OCI-LY3 (cell line): ENCODE measurements around the gene RAPGEF5.

Experiments
- H2AFZ ChIP-seq: fragments of 200-600, 300-600 bp; shearing (Covaris generic); 2 replicates; pipeline ENCODE4 v1.6.0; 2014; ENCODE audit warnings: antibody characterized with exemption, low read depth, low read length
- H3K27ac ChIP-seq: fragments of 200-600, 300-600 bp; sonication (generic); 2 replicates; pipeline ENCODE4 v1.5.1; 2014; ENCODE audit warnings: mild to moderate bottlenecking, low read length, moderate library complexity, mixed read lengths
- H3K27me3 ChIP-seq: fragments of 200-600, 300-600 bp; sonication (generic); 2 replicates; pipeline ENCODE4 v1.6.1; 2014; ENCODE audit warnings: low read depth, low read length, mixed read lengths
- H3K36me3 ChIP-seq: fragments of 200-600, 300-600 bp; sonication (generic); replicated peaks from 2 replicates; pipeline ENCODE3; 2014; ENCODE audit warnings: low read depth, low read length, mixed read lengths
- H3K4me1 ChIP-seq: fragments of 300-600, 200-600 bp; sonication (generic); 2 replicates; pipeline ENCODE4 v1.6.1; 2014; ENCODE audit warnings: low read length, mixed read lengths
- H3K4me2 ChIP-seq: fragments of 200-600, 300-600 bp; sonication (generic); 2 replicates; pipeline ENCODE4 v1.6.1; 2014; ENCODE audit warnings: low read length, mixed read lengths
- H3K4me3 ChIP-seq: fragments of 300-600, 200-600 bp; sonication (generic); 2 replicates; pipeline ENCODE4 v1.5.1; 2014; ENCODE audit warnings: antibody characterized with exemption, mild to moderate bottlenecking, low read length, moderate library complexity
- H3K79me2 ChIP-seq: fragments of 300-600, 200-600 bp; shearing (Covaris generic); 2 replicates; pipeline ENCODE4 v1.6.1; 2014; ENCODE audit warnings: mild to moderate bottlenecking, low read length, mixed read lengths
- H3K9ac ChIP-seq: fragments of 300-600, 200-600 bp; shearing (Covaris generic); 2 replicates; pipeline ENCODE4 v1.6.0; 2014; ENCODE audit warnings: mild to moderate bottlenecking, low read length, moderate library complexity
- H3K9me3 ChIP-seq: fragments of 200-600, 300-600 bp; shearing (Covaris generic); 2 replicates; pipeline ENCODE4 v1.6.1; 2014; ENCODE audit warnings: low read length, mixed read lengths; ENCODE audit not compliant: insufficient read depth
- H4K20me1 ChIP-seq: fragments of 200-600, 300-600 bp; sonication (generic); 2 replicates; pipeline ENCODE4 v1.6.1; 2016; ENCODE audit warnings: low read length, mixed read lengths; ENCODE audit not compliant: insufficient read depth
- EZH2phosphoT487 ChIP-seq: fragments of 200-600 bp; shearing (Covaris generic); IDR thresholded peaks from 2 replicates; pipeline ENCODE4 v1.6.1; 2018; ENCODE audit warnings: antibody characterized with exemption, mixed run types, low read depth
- TF ChIP-seq, protein P1 (sequence below): fragments of 200-600, 300-600 bp; sonication (generic); IDR thresholded peaks from 2 replicates; pipeline ENCODE4 v1.5.1; 2014; ENCODE audit warnings: antibody characterized with exemption, low read length, low read depth

Gene RAPGEF5

DNA sequence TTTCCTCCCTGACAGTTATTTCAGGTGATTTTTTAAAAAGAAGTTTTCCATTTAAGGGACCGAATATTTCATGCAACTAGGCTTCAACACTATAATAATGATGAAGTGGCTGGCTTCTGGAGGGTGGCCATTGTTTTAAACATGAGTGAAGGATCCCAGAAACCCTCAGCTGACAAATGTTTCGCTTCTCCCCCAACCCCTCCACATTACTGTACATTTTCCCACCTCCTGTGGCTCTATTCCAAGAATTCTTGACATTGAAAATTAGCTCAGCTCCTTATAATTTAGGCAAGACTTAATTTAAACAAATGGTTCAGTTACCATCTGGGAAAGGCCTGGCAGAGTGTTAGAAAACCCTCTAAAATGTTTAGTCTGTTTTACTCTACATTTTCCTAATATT, 281.4 kb downstream of the RAPGEF5 start:
- Histone ChIP-seq H2AFZ (no peak overlapping the region), H3K79me2 (no peaks in the 10 kb centered on the region), H3K27me3 (0 out of 2 replicates have a peak, but pooled peaks cover 5% of the 10 kb centered on the region), H3K27ac (no peak overlapping the region), H3K9me3 (no peaks in the 10 kb centered on the region), H3K4me2 (no peak overlapping the region), H3K4me3 (no peak overlapping the region), H3K4me1 (0 out of 2 replicates have a peak, but pooled peaks cover 2% of the 10 kb centered on the region), H3K36me3 (no peaks in the 10 kb centered on the region), H4K20me1 (no peaks in the 10 kb centered on the region), H3K9ac (no peak overlapping the region)
- no peak for TF ChIP-seq EZH2phosphoT487

DNA sequence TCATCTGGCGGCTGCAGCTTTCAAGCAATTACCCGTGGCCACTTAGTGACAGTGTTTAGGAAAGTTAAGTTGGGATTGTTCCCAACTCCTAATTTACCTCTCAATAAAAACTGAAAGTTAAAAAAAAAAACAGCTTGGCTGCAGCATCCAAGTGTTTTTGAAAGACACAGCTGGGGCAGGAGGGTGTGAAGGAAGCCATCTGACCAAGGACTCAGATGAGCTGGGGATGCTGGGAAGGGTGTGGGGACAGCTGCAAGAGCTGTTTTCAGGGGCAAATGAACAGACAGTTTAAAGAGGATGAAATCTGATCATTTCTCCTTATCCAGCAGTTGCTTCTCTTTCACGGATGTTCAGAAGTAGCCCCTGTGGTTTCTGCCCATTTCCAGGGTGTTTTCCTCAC, 282.1 kb downstream of the RAPGEF5 start:
- TF ChIP-seq, protein P1, sequence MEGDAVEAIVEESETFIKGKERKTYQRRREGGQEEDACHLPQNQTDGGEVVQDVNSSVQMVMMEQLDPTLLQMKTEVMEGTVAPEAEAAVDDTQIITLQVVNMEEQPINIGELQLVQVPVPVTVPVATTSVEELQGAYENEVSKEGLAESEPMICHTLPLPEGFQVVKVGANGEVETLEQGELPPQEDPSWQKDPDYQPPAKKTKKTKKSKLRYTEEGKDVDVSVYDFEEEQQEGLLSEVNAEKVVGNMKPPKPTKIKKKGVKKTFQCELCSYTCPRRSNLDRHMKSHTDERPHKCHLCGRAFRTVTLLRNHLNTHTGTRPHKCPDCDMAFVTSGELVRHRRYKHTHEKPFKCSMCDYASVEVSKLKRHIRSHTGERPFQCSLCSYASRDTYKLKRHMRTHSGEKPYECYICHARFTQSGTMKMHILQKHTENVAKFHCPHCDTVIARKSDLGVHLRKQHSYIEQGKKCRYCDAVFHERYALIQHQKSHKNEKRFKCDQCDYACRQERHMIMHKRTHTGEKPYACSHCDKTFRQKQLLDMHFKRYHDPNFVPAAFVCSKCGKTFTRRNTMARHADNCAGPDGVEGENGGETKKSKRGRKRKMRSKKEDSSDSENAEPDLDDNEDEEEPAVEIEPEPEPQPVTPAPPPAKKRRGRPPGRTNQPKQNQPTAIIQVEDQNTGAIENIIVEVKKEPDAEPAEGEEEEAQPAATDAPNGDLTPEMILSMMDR, result no peak
- no peak for TF ChIP-seq EZH2phosphoT487
- Histone ChIP-seq H3K27ac (no peak overlapping the region), H2AFZ (no peak overlapping the region), H3K9ac (no peak overlapping the region), H3K4me3 (no peak overlapping the region), H3K4me1 (0 out of 2 replicates have a peak, but pooled peaks cover 2% of the 10 kb centered on the region), H3K36me3 (no peaks in the 10 kb centered on the region), H3K4me2 (no peak overlapping the region), H3K9me3 (no peaks in the 10 kb centered on the region), H3K27me3 (0 out of 2 replicates have a peak, but pooled peaks cover 5% of the 10 kb centered on the region), H4K20me1 (no peaks in the 10 kb centered on the region), H3K79me2 (no peaks in the 10 kb centered on the region)
